Stimulated activated CD8-positive, alpha-beta memory T cell treated with anti-CD3 and anti-CD28 coated beads, Interleukin-12 subunit alpha, Interleukin-12 subunit beta, amount 100 ng/mL, for 24 hours (primary cell): ENCODE measurements around the gene MT2A.
"Not testable (repeated sequence)": the region's sequence is repeated elsewhere in the genome, so short reads cannot be mapped to it uniquely, and the experiment has no call there.

Source experiments
- DNase-seq: peaks from one replicate; pipeline ENCODE4 v3.0.0-alpha.2; 2020; ENCODE audit errors: extremely low read depth

MT2A gene

GRCh38 chr16:56621665-56622445 is 13.5 kb downstream of the MT2A start:
- DNase-seq, result not testable (repeated sequence)

- not testable (repeated sequence) for DNase-seq
These were observed 14.8 kb downstream of the MT2A start for GRCh38 chr16:56623184-56623583.

GRCh38 chr16:56623637-56624036 is 15.3 kb downstream of the MT2A start:
- DNase-seq, result no peak

GRCh38 chr16:56625140-56625942 is 17.0 kb downstream of the MT2A start, which contains the start of gene MT1E:
TSS of gene MT1E (plus strand) at chr16:56625781. CDS start at chr16:56625852, 71 bp downstream.
- DNase-seq, result no peak

GRCh38 chr16:56625943-56626654 is 17.7 kb downstream of the MT2A start:
- no peak for DNase-seq

- DNase-seq, result no peak
These were observed 18.3 kb downstream of the MT2A start for GRCh38 chr16:56626685-56627084.

GRCh38 chr16:56628486-56629350 is 20.3 kb downstream of the MT2A start:
- DNase-seq, result no peak

- DNase-seq, result no peak
These were observed 21.1 kb downstream of the MT2A start for GRCh38 chr16:56629531-56629930.

GRCh38 chr16:56630134-56630533 is 21.8 kb downstream of the MT2A start:
- DNase-seq, result no peak

- no peak for DNase-seq
These were observed 22.8 kb downstream of the MT2A start for GRCh38 chr16:56631197-56631596.

GRCh38 chr16:56631832-56632155 is 23.4 kb downstream of the MT2A start:
- no peak for DNase-seq

GRCh38 chr16:56632156-56632847 is 23.9 kb downstream of the MT2A start, which contains the start of gene MT1M:
TSS of gene MT1M (plus strand) at chr16:56632659. CDS start at chr16:56632732, 73 bp downstream.
- DNase-seq, result no peak

- DNase-seq, result no peak
These were observed 24.5 kb downstream of the MT2A start for GRCh38 chr16:56632848-56633365.

- DNase-seq, result no peak
These were observed 25.2 kb downstream of the MT2A start for GRCh38 chr16:56633535-56633934.

GRCh38 chr16:56634715-56635440 is 26.5 kb downstream of the MT2A start:
- no peak for DNase-seq

- no peak for DNase-seq
These were observed 27.1 kb downstream of the MT2A start for GRCh38 chr16:56635441-56635967.

GRCh38 chr16:56636616-56637413 is 28.4 kb downstream of the MT2A start:
- no peak for DNase-seq
